GM12801 (cell line): ENCODE data around the gene PDGFRB.

ENCODE experiments used
- CTCF ChIP-seq: IDR thresholded peaks from one replicate; pipeline ENCODE4 v1.5.1; 2011; ENCODE audit warnings: control low read depth; ENCODE audit not compliant: insufficient read length; ENCODE audit errors: extremely low read depth

Gene PDGFRB

DNA sequence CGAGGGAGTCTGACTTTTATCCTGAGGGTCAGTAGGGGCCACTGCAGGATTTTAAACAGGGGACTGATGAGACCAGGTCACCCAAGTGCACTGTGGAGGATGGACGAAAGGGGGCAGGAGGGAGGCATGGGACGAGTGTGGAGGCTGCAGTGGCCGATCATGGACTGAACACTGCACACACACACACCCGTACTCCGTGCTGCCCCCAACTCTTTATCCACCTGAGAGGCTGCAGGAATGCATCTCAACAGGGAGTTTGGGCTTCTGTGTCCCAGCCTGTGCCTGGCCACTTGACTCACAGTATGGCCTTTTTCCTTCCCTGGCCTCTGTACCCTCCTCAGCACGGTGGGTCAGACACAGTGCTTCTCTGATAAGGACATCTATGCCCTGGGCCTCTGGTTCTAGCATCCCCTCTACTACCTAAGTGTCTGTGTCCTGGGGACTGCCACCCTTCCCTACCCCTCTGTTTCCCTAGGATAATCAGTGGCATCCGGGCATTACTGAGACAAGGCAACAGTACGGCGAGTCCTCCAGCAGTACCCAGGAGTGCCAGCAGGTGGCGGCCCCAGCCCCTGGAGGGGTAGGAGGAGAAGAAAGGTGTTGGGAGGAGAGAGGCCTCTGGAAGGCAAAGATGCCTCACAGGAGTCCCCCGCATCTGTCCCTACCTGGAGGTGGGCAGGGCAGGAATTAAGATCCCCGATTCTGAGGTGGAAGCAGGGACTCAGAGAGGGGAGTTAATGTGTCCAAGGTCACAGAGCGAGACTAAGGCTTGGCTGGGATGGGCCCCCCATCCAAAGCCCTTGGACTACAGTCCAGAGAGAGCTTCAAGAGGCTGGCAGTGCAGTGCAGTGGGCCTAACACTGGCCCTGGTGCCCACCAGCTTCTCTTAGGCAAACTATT is 5.8 kb upstream of the PDGFRB start:
- no peak for TF ChIP-seq CTCF

DNA sequence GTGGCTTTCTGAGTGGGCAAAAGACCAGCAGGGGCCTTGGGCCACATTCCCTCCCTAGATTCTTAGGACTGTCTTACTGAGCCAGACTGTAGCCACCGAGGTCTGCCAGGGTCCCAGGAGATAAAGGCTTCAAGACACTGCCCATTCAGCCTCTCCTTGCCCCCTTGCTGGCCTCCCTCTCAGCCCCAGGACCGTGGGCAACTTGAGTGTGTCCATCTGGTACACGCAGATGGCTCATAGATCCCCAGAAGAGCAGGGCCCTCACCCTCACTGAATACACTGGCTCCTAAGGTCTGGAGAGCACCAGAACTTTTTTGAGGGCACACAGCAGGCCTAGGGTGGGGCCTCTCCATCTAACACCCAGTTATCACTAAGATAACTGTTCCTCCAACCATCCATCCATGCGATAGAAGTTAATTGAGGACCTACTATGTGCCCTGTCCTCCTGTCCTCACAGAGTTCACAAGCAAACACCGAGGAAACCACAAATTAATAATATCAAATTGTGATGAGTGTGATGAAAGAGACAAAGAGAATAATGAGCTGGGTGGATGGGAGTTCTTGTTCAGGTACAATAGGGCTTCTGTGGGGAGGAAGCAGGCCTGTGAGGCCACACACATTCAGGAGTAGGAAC is 4.9 kb upstream of the PDGFRB start:
- TF ChIP-seq CTCF = no peak

DNA sequence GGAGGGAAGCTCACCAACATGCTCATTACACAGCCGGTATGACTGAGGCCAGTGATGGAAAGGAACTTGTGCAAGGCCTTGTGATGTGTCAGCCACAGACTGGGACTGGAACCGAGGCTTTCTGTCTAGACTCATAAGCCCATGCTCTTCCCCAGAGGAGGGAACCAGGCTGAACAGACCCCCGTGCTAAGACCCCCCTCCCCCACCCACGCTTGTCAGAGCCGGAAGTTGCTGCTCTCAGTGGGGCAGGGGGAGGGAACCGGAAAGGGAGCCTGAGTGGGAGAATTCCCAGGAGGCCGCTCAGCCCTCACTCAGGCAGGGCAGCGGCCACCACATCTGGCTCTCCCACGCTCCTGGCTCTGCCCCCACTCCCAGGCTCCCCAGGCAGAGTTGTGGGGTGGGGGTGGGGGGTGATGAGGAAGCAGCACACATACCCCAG is 4.1 kb upstream of the PDGFRB start:
- TF ChIP-seq CTCF = no peak

DNA sequence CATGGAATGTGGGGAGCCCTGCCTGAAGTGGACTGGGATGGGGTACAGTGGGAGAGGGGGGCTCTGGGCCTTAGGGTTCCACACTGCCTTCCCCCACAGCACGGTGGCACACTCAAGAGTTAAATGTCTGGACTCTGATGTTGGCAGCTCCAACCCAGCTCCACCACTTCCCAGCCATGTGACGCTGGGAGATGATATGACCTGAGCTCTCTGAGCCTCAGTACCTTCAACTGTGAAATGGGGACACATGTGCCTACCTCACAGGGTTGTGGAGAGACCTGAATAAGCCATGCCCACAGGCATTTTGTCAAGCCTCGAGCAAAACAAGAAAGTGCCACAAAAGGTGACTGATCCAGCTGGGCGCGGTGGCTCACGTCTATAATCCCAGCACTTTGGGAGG is 3.4 kb upstream of the PDGFRB start:
- TF ChIP-seq CTCF = no peak

- no peak for TF ChIP-seq CTCF
Observed at GRCh38 chr5:150158170-150158949, 2.7 kb upstream of the PDGFRB start.

- TF ChIP-seq CTCF = no peak
Observed at GRCh38 chr5:150157168-150157567, 1.5 kb upstream of the PDGFRB start.

DNA sequence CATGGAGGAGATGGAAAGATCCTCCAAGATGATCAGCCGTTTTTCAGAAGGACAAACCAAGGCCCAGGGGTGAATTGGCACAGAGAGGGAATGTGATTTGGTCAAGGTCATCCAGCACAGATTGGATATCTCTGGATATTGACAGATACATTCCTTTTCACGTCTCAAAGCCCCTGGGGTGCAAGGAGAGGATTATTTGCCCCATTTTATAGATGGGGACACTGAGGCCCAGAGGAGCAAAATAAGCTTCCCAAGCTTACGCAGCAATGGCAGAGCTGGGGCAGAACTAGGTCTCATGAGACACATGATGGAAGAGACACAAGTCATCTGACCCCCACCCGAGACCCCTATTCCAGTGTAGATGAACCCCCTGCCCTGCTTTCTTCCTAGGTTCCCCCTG is 895 bp upstream of the PDGFRB start:
- TF ChIP-seq CTCF = no peak
